Upper lobe of right lung (tissue), 1 donor: ENCODE measurements around the gene MOB3A. TPM values are rescaled to one million over a fixed set of nuclear protein-coding genes. Genes with fewer than 3 reads are reported as not detected.
A peak's percentile ranks its signal among the peaks of the same experiment; 100 is the strongest.

ENCODE experiments used
- ATAC-seq: fragments of 200-7000 bp; cut with Tn5 transposase; one replicate; pipeline ENCODE4 v1.9.1; 2020; ENCODE audit warnings: mild to moderate bottlenecking, moderate library complexity
- DNase-seq: peaks from one replicate; pipeline ENCODE4 v3.0.0-alpha.2; 2020
- H3K27ac ChIP-seq: fragments of 200-600 bp; one replicate; pipeline ENCODE4 v1.8.0; 2022
- H3K27me3 ChIP-seq: fragments of 200-600 bp; one replicate; pipeline ENCODE4 v1.8.0; 2022; ENCODE audit warnings: mild to moderate bottlenecking
- H3K36me3 ChIP-seq: fragments of 200-600 bp; one replicate; pipeline ENCODE4 v1.8.0; 2022
- H3K4me1 ChIP-seq: fragments of 200-600 bp; one replicate; pipeline ENCODE4 v1.8.0; 2022
- H3K4me3 ChIP-seq: fragments of 200-600 bp; one replicate; pipeline ENCODE4 v1.8.0; 2022; ENCODE audit warnings: mild to moderate bottlenecking
- H3K9me3 ChIP-seq: fragments of 200-600 bp; one replicate; pipeline ENCODE4 v1.8.0; 2022
- CTCF ChIP-seq: fragments of 200-600 bp; IDR thresholded peaks from one replicate; pipeline ENCODE4 v1.8.0; 2022; ENCODE audit warnings: antibody characterized with exemption
- intact Hi-C: fragments of 100-400 bp; cut with DNase I; formaldehyde crosslinking; loops from one replicate; pipeline ENCODE4 v1.11.0; 2022
- total RNA-seq: library from RNA; stranded (reverse); fragmentation: NEBNext Ultra II Directional; extraction: Animal tissue kit (Norgen Biotek cat#: 25700); gene quantifications from one replicate; pipeline ENCODE4 v1.2.1, GENCODE V29; 2021
- donor health status: DM: no; HTN: yes; CAD: no; lungs with severe emphysema.

Gene MOB3A
- total RNA-seq, 1 donor from 2014 or later, result 58.8 TPM

- H3K4me3 ChIP-seq, result no peak overlapping the region
- no peak for DNase-seq
- no peaks in the 10 kb centered on the region for H3K4me1 ChIP-seq
- peaks cover 96% of the 10 kb centered on the region for H3K36me3 ChIP-seq
- intact Hi-C loops, result no loop called here
- no peaks in the 10 kb centered on the region for H3K9me3 ChIP-seq
- no peak overlapping the region for H3K27ac ChIP-seq
- H3K27me3 ChIP-seq, result no peaks in the 10 kb centered on the region
- ATAC-seq, result peak; percentile 14
- TF ChIP-seq CTCF, result no peak
Observed at GRCh38 chr19:2109046-2109864, 13.1 kb upstream of the MOB3A start.

DNA sequence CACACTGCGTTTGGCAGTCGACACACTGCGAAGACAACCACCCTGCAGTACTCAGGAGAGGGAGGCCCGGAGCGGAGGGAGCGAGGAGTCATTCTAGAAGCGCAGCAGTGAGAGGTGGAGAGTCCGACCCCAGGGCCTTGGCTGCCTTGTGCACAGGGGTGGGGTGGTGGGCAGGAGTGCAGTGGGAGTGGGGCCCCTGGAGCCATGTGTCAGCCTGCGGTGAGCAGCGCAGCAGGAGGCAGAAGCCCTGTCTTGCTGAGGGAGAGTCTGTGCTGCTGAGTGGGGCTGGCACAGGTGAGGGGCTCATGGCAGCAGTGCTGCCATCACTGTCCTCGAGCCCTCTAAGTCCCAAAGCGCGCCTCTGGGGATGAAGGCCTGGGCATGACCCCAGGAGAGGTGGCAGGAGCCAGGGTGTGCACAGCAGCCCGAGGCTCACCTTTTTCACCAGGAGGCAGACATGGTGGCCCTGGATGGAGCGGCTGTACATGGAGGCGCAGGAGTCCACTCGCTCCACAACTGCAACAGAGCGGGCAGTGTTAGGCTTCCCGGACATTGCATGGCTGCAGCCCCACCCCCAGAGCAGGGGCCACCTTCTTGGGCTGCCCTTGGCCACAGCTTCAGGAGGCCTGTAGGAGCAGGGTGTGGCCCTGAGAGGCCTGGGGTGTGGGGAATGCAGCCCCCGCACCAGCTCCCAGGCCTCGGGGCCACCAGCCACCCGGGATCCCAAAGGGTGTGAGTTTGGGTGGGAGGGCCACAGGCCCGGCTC is 12.3 kb upstream of the MOB3A start:
- DNase-seq (no peak), ATAC-seq (no peak)
- H3K27ac ChIP-seq, result no peak overlapping the region
- no peaks in the 10 kb centered on the region for H3K27me3 ChIP-seq
- TF ChIP-seq CTCF, result no peak
- peaks cover 88% of the 10 kb centered on the region for H3K36me3 ChIP-seq
- intact Hi-C loops, result no loop called here
- H3K4me1 ChIP-seq, result no peaks in the 10 kb centered on the region
- no peaks in the 10 kb centered on the region for H3K9me3 ChIP-seq
- no peak overlapping the region for H3K4me3 ChIP-seq

GRCh38 chr19:2103045-2103707 is 7.0 kb upstream of the MOB3A start:
- ATAC-seq (no peak), DNase-seq (no peak)
- intact Hi-C loops, result no loop called here
- Histone ChIP-seq H3K36me3 (peaks cover 74% of the 10 kb centered on the region), H3K4me3 (no peak overlapping the region), H3K27me3 (no peaks in the 10 kb centered on the region), H3K4me1 (no peaks in the 10 kb centered on the region), H3K9me3 (no peaks in the 10 kb centered on the region), H3K27ac (no peak overlapping the region)
- TF ChIP-seq CTCF, result no peak

DNA sequence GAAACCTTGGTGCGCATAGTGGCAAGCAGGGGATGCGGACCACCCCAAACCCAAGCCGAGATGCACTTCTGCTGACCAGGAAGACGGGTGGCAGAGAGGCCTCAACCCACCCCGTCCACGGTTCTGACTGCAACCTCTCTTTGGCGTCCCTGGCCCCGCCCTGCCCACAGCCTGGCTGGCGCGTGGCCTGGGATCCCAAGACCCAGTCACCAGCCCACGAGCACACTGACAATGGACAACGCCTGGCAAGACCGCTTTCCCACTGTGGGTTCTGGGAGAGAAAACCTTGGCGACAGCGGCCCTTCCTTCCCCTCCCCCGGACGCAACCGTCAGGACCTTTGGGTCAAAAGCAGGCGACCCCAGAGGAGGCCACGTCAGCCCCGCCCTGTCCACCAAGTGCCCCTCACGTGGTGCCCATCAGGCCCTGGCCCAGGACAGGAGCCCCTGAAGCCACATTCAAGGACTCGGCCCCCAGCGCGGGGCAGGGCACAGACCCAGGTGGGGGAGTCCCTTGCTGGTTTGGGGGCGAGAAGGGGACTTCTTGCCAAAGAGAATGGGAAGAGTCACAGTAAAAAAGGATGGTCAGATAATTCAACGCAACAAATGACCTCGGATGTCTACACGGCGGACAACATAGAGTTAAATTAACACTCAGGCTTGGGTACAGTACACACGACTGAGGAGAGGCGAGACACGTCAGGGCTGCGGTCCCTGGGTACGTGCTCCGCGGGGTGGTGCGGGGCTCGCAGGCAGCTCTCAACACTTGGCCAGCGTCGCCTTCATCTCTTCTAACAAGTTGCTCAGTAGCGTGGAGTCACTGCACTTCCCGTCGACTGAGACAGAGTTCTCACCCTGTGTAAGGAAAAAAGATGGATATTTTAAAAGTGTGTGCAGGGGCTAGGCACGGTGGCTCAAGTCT is 5.5 kb upstream of the MOB3A start:
- no peaks in the 10 kb centered on the region for H3K9me3 ChIP-seq
- intact Hi-C loops, result no loop called here
- H3K4me1 ChIP-seq, result peaks cover 7% of the 10 kb centered on the region
- H3K27ac ChIP-seq, result no peak overlapping the region
- no peaks in the 10 kb centered on the region for H3K27me3 ChIP-seq
- ATAC-seq, result no peak
- TF ChIP-seq CTCF, result no peak
- no peak for DNase-seq
- H3K36me3 ChIP-seq, result peaks cover 59% of the 10 kb centered on the region
- H3K4me3 ChIP-seq, result no peak overlapping the region

DNA sequence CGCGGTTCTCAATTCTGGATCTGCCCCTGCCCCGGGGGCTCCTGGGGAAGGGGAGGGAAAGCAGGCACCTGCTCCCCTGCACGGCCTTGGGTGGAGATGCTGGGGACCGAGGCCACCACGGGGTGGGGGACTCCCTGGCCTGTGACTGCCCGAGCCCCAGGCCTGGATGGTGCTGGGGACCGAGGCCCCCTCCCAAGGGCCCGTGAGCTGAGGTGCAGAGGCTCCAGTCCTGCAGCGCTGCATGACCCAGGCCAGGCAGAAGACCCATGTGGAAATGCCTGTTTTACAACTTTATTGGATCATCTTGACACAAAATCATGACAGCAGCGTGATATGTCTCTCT is 4.6 kb upstream of the MOB3A start:
- intact Hi-C loops, result no loop called here
- ATAC-seq (no peak), DNase-seq (no peak)
- TF ChIP-seq CTCF, result no peak
- H3K27ac ChIP-seq, result no peak overlapping the region
- H3K36me3 ChIP-seq, result peaks cover 49% of the 10 kb centered on the region
- no peaks in the 10 kb centered on the region for H3K27me3 ChIP-seq
- H3K9me3 ChIP-seq, result no peaks in the 10 kb centered on the region
- peaks cover 7% of the 10 kb centered on the region for H3K4me1 ChIP-seq
- no peak overlapping the region for H3K4me3 ChIP-seq
